Smooth muscle cell (in vitro differentiated cells): Measurements from ENCODE around the gene MYOM1. TPM values are rescaled to one million over a fixed set of nuclear protein-coding genes. Genes with fewer than 3 reads are reported as not detected.

Source experiments
- DNase-seq: peaks from one replicate; lab custom pipeline; 2025; ENCODE audit not compliant: unreplicated experiment; lab: John Stamatoyannopoulos, UW
- H2AFZ ChIP-seq: fragments of 200-600 bp; sonication (generic); 2 replicates; pipeline ENCODE4 v1.6.0; 2016; ENCODE audit warnings: antibody characterized with exemption, low read depth, mild to moderate bottlenecking
- H3F3A ChIP-seq: fragments of 200-600 bp; sonication (generic); 2 replicates; pipeline ENCODE4 v1.6.0; 2017; ENCODE audit warnings: antibody characterized with exemption, low read depth
- H3K27ac ChIP-seq: fragments of 200-600 bp; sonication (generic); 2 replicates; pipeline ENCODE4 v1.5.1; 2016; ENCODE audit warnings: low read depth, mild to moderate bottlenecking
- H3K27me3 ChIP-seq: fragments of 200-600 bp; sonication (generic); 2 replicates; pipeline ENCODE4 v1.6.1; 2016; ENCODE audit warnings: low read depth, mild to moderate bottlenecking
- H3K36me3 ChIP-seq: fragments of 200-600 bp; sonication (generic); 2 replicates; pipeline ENCODE4 v1.5.1; 2016; ENCODE audit warnings: low read depth
- H3K4me1 ChIP-seq: fragments of 200-600 bp; sonication (generic); 2 replicates; pipeline ENCODE4 v1.5.1; 2016; ENCODE audit warnings: low read depth
- H3K4me2 ChIP-seq: fragments of 200-600 bp; sonication (generic); 2 replicates; pipeline ENCODE4 v1.6.0; 2016; ENCODE audit warnings: mild to moderate bottlenecking
- H3K4me3 ChIP-seq: fragments of 200-600 bp; sonication (generic); 2 replicates; pipeline ENCODE4 v1.5.1; 2016; ENCODE audit warnings: mild to moderate bottlenecking
- H3K79me2 ChIP-seq: fragments of 200-600 bp; sonication (generic); 2 replicates; pipeline ENCODE4 v1.6.0; 2016; ENCODE audit warnings: low read depth, mild to moderate bottlenecking
- H3K9ac ChIP-seq: fragments of 200-600 bp; sonication (generic); 2 replicates; pipeline ENCODE4 v1.6.0; 2016; ENCODE audit warnings: low read depth
- H3K9me3 ChIP-seq: fragments of 200-600 bp; sonication (generic); replicated peaks from 2 replicates; pipeline ENCODE4 v1.5.1; 2016; ENCODE audit warnings: low read depth
- H4K20me1 ChIP-seq: fragments of 200-600 bp; sonication (generic); 2 replicates; pipeline ENCODE4 v1.6.0; 2016; ENCODE audit warnings: low read depth
- CTCF ChIP-seq: fragments of 200-600 bp; sonication (generic); IDR thresholded peaks from 2 replicates; pipeline ENCODE4 v1.5.1; 2017; ENCODE audit warnings: borderline replicate concordance, mild to moderate bottlenecking, antibody characterized with exemption; ENCODE audit not compliant: insufficient read depth, poor library complexity, severe bottlenecking
- WGBS: methylation state at CpG from one replicate; pipeline ENCODE4 v1.1.7; 2016; ENCODE audit warnings: low lambda C conversion rate; 5-methylcytosine and 5-hydroxymethylcytosine counted together
- polyA plus RNA-seq: library from polyadenylated mRNA; unstranded; fragments of >200 nt; fragmentation: Nextera tagmentation; extraction: Ambion mirVana; gene quantifications from 2 replicates; pipeline ENCODE4 v1.2.1, GENCODE V29; 2016
- total RNA-seq: library from RNA; depleted of rRNA; stranded (reverse); fragments of >200 nt; gene quantifications from 2 replicates; pipeline ENCODE4 v1.2.3, GENCODE V29; 2014

Gene MYOM1
- total and polyA plus RNA-seq, 2 experiments from 2014 or later, result 0.40 to 0.87 TPM

GRCh38 chr18:3103576-3103975 is 116.2 kb downstream of the MYOM1 start:
- H3K9ac ChIP-seq, result no peak overlapping the region
- no peak overlapping the region for H3K4me2 ChIP-seq
- H3K27ac ChIP-seq, result no peak overlapping the region
- DNase-seq, result no peak
- H3F3A ChIP-seq, result no peaks in the 10 kb centered on the region
- H3K4me1 ChIP-seq, result no peaks in the 10 kb centered on the region
- TF ChIP-seq CTCF, result no peak
- no peaks in the 10 kb centered on the region for H4K20me1 ChIP-seq
- H3K36me3 ChIP-seq, result no peaks in the 10 kb centered on the region
- no peaks in the 10 kb centered on the region for H3K79me2 ChIP-seq
- WGBS, result 64% methylated on average over 2 of the region's 2 CpGs
- H3K27me3 ChIP-seq, result no peaks in the 10 kb centered on the region
- no peaks in the 10 kb centered on the region for H3K9me3 ChIP-seq
- no peak overlapping the region for H2AFZ ChIP-seq
- no peak overlapping the region for H3K4me3 ChIP-seq

- no peaks in the 10 kb centered on the region for H3K36me3 ChIP-seq
- DNase-seq, result no peak
- no peaks in the 10 kb centered on the region for H3F3A ChIP-seq
- WGBS, result 97% methylated on average over 1 of the region's 1 CpG
- H4K20me1 ChIP-seq, result no peaks in the 10 kb centered on the region
- no peaks in the 10 kb centered on the region for H3K9me3 ChIP-seq
- no peaks in the 10 kb centered on the region for H3K27me3 ChIP-seq
- no peak overlapping the region for H2AFZ ChIP-seq
- no peak overlapping the region for H3K4me3 ChIP-seq
- no peak overlapping the region for H3K4me2 ChIP-seq
- no peaks in the 10 kb centered on the region for H3K79me2 ChIP-seq
- H3K9ac ChIP-seq, result no peak overlapping the region
- TF ChIP-seq CTCF, result no peak
- no peaks in the 10 kb centered on the region for H3K4me1 ChIP-seq
- no peak overlapping the region for H3K27ac ChIP-seq
Observed at GRCh38 chr18:3102983-3103382, 116.8 kb downstream of the MYOM1 start.

GRCh38 chr18:3100498-3101132 is 119.2 kb downstream of the MYOM1 start:
- no peaks in the 10 kb centered on the region for H3K4me1 ChIP-seq
- TF ChIP-seq CTCF, result no peak
- H3K36me3 ChIP-seq, result no peaks in the 10 kb centered on the region
- H3K4me3 ChIP-seq, result no peak overlapping the region
- WGBS, result 88% methylated on average over 3 of the region's 3 CpGs
- H2AFZ ChIP-seq, result no peak overlapping the region
- DNase-seq, result no peak
- no peaks in the 10 kb centered on the region for H3K27me3 ChIP-seq
- H4K20me1 ChIP-seq, result no peaks in the 10 kb centered on the region
- H3K79me2 ChIP-seq, result no peaks in the 10 kb centered on the region
- H3K27ac ChIP-seq, result no peak overlapping the region
- H3F3A ChIP-seq, result no peaks in the 10 kb centered on the region
- H3K4me2 ChIP-seq, result no peak overlapping the region
- H3K9me3 ChIP-seq, result no peaks in the 10 kb centered on the region
- H3K9ac ChIP-seq, result no peak overlapping the region

- 0% methylated on average over 1 of the region's 1 CpG for WGBS
Observed at GRCh38 chr18:3099327-3099726, 120.4 kb downstream of the MYOM1 start.

More at GRCh38 chr18:3099327-3099726, 120.4 kb downstream of the MYOM1 start:
- H3K27ac ChIP-seq, result no peak overlapping the region
- TF ChIP-seq CTCF, result no peak
- H4K20me1 ChIP-seq, result no peaks in the 10 kb centered on the region
- no peak overlapping the region for H3K4me3 ChIP-seq
- no peak overlapping the region for H2AFZ ChIP-seq
- no peaks in the 10 kb centered on the region for H3F3A ChIP-seq
- H3K9me3 ChIP-seq, result no peaks in the 10 kb centered on the region
- H3K36me3 ChIP-seq, result no peaks in the 10 kb centered on the region
- no peaks in the 10 kb centered on the region for H3K27me3 ChIP-seq
- no peaks in the 10 kb centered on the region for H3K79me2 ChIP-seq
- no peak overlapping the region for H3K9ac ChIP-seq
- no peaks in the 10 kb centered on the region for H3K4me1 ChIP-seq
- DNase-seq, result no peak
- no peak overlapping the region for H3K4me2 ChIP-seq
